ENCODE results near the gene TUBB4B.

DNA sequence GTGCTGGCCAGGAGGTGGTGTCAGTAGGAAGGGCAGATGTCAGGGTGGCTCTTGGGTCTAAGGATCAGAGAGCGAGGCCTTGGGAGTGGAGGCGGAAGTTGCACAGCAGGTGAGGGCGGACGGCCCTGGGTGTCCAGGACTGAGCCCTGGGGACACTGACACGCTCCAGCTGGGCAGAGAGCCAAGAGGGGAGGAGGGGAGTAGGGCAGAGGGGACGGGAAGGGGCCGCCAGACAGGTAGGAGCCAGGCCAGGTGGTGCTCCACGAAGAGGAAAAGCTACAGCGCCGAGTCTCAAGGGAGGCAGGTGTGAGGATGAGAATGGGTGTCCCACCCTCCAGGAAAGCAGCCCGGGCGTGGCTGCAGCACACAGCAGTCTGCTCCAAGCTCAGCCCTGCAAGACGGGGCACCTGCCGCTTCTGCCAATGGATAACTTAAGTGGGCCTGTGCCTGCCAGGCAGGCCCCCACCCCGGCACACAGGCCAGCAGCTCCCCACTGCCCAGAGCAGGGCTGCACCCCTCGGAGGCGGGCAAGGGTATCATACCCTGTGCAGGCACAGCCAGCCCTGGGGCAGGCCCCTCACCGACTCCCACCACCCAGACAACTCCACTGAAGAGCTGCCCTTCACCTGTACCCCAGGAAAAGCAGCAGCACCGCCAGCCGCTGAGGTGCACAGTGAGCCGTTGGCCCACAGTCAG lies 45.4 kb upstream of the TUBB4B start:
- TF ChIP-seq RFX5 (IDR thresholded peaks at IDR 0.05; ENCODE audit: low read depth, low read length): no peak
- TF ChIP-seq, protein P1, sequence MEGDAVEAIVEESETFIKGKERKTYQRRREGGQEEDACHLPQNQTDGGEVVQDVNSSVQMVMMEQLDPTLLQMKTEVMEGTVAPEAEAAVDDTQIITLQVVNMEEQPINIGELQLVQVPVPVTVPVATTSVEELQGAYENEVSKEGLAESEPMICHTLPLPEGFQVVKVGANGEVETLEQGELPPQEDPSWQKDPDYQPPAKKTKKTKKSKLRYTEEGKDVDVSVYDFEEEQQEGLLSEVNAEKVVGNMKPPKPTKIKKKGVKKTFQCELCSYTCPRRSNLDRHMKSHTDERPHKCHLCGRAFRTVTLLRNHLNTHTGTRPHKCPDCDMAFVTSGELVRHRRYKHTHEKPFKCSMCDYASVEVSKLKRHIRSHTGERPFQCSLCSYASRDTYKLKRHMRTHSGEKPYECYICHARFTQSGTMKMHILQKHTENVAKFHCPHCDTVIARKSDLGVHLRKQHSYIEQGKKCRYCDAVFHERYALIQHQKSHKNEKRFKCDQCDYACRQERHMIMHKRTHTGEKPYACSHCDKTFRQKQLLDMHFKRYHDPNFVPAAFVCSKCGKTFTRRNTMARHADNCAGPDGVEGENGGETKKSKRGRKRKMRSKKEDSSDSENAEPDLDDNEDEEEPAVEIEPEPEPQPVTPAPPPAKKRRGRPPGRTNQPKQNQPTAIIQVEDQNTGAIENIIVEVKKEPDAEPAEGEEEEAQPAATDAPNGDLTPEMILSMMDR (conservative IDR thresholded peaks at IDR 0.05; ENCODE audit: low read depth, low read length): no peak
- TF ChIP-seq RAD21 (IDR thresholded peaks at IDR 0.05; ENCODE audit: low read length): no peak
- TF ChIP-seq CEBPB (IDR thresholded peaks at IDR 0.05; ENCODE audit: low read depth, low read length): no peak
- TF ChIP-seq, protein P2, sequence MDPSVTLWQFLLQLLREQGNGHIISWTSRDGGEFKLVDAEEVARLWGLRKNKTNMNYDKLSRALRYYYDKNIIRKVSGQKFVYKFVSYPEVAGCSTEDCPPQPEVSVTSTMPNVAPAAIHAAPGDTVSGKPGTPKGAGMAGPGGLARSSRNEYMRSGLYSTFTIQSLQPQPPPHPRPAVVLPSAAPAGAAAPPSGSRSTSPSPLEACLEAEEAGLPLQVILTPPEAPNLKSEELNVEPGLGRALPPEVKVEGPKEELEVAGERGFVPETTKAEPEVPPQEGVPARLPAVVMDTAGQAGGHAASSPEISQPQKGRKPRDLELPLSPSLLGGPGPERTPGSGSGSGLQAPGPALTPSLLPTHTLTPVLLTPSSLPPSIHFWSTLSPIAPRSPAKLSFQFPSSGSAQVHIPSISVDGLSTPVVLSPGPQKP (IDR thresholded peaks at IDR 0.05; ENCODE audit: borderline replicate concordance, low read depth, low read length): no peak
- TF ChIP-seq MXI1 (IDR thresholded peaks at IDR 0.05; ENCODE audit: borderline replicate concordance, low read depth, low read length): no peak
- TF ChIP-seq POLR2A (IDR thresholded peaks at IDR 0.05; ENCODE audit: low read depth, low read length): no peak
- TF ChIP-seq, protein P3, sequence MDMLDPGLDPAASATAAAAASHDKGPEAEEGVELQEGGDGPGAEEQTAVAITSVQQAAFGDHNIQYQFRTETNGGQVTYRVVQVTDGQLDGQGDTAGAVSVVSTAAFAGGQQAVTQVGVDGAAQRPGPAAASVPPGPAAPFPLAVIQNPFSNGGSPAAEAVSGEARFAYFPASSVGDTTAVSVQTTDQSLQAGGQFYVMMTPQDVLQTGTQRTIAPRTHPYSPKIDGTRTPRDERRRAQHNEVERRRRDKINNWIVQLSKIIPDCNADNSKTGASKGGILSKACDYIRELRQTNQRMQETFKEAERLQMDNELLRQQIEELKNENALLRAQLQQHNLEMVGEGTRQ (IDR thresholded peaks at IDR 0.05; ENCODE audit: low read depth, low read length): no peak
- TF ChIP-seq RCOR1 (IDR thresholded peaks at IDR 0.05; ENCODE audit: insufficient replicate concordance, low read length): no peak
- TF ChIP-seq MAFK (IDR thresholded peaks at IDR 0.05; ENCODE audit: low read depth, low read length): no peak
- no peak for TF ChIP-seq SMC3 (IDR thresholded peaks at IDR 0.05; ENCODE audit: low read depth, low read length)

Measured in IMR-90 (cell line).